Measurements from ENCODE around the gene HDGFL2.

- TF ChIP-seq CTCF (IDR thresholded peaks at IDR 0.05) (no peak), POLR2A (IDR thresholded peaks at IDR 0.05) (no peak)
These were observed 1.1 kb downstream of the HDGFL2 start for GRCh38 chr19:4473011-4473762.
